Keratinocyte (primary cell): ENCODE measurements around the gene REV1. TPM values are rescaled to one million over a fixed set of nuclear protein-coding genes. Genes with fewer than 3 reads are reported as not detected.

Experiments
- DNase-seq: peaks from one replicate; pipeline ENCODE4 v3.0.0-alpha.2; 2011; ENCODE audit warnings: low read depth, missing footprints, low spot score
- FAIRE-seq: peaks from 2 replicates; lab custom pipeline; 2011; peaks lifted over from hg19 to GRCh38; lab: Jason Lieb, UNC
- H2AFZ ChIP-seq: 2 replicates; pipeline ENCODE4 v1.6.0; 2012; ENCODE audit warnings: low read length, control low read depth, inconsistent platforms; ENCODE audit not compliant: control insufficient read depth
- H3K27ac ChIP-seq: 2 replicates; pipeline ENCODE4 v1.5.1; 2011; ENCODE audit warnings: low read length; ENCODE audit not compliant: control insufficient read depth, insufficient read depth
- H3K27me3 ChIP-seq: 3 replicates; pipeline ENCODE4 v1.6.0; 2011; ENCODE audit warnings: low read length; ENCODE audit not compliant: control insufficient read depth, insufficient read depth; ENCODE audit errors: extremely low read depth
- H3K36me3 ChIP-seq, 2 experiments: 2 replicates in 1 of 2; 3 replicates in 1 of 2; pipeline ENCODE4 v1.5.1; 2011; ENCODE audit warnings: low read length in 2 of 2, mild to moderate bottlenecking in 1 of 2; ENCODE audit not compliant: control insufficient read depth in 2 of 2, insufficient read depth in 2 of 2; ENCODE audit errors: extremely low read depth in 1 of 2
- H3K4me1 ChIP-seq: 3 replicates; pipeline ENCODE4 v1.5.1; 2011; ENCODE audit warnings: low read length; ENCODE audit not compliant: control insufficient read depth, insufficient read depth; ENCODE audit errors: extremely low read depth
- H3K4me2 ChIP-seq: 3 replicates; pipeline ENCODE4 v1.6.0; 2011; ENCODE audit warnings: low read depth, low read length; ENCODE audit not compliant: control insufficient read depth, insufficient read depth; ENCODE audit errors: extremely low read depth
- H3K4me3 ChIP-seq, 3 experiments: fragments of 200-600 bp in 1 of 3; sonication (generic) in 1 of 3; 2 replicates in 2 of 3; 3 replicates in 1 of 3; pipeline ENCODE4 v1.5.1; 2011 to 2016; ENCODE audit warnings: low read length in 3 of 3, mild to moderate bottlenecking in 3 of 3, control low read depth in 2 of 3, inconsistent platforms in 1 of 3, low read depth in 1 of 3, mixed read lengths in 1 of 3, mixed run types in 1 of 3, moderate library complexity in 1 of 3; ENCODE audit not compliant: control insufficient read depth in 2 of 3, insufficient read depth in 2 of 3; ENCODE audit errors: extremely low read depth in 1 of 3
- H3K79me2 ChIP-seq: 2 replicates; pipeline ENCODE4 v1.6.0; 2012; ENCODE audit warnings: low read length; ENCODE audit not compliant: control insufficient read depth, insufficient read depth
- H3K9ac ChIP-seq: 3 replicates; pipeline ENCODE4 v1.6.0; 2011; ENCODE audit warnings: low read length; ENCODE audit not compliant: control insufficient read depth, insufficient read depth; ENCODE audit errors: extremely low read depth
- H3K9me1 ChIP-seq: 3 replicates; pipeline ENCODE4 v1.6.0; 2011; ENCODE audit warnings: low read length; ENCODE audit not compliant: control insufficient read depth, insufficient read depth; ENCODE audit errors: extremely low read depth
- H3K9me3 ChIP-seq: 2 replicates; pipeline ENCODE4 v1.5.1; 2012; ENCODE audit warnings: low read depth, low read length; ENCODE audit not compliant: control insufficient read depth
- H4K20me1 ChIP-seq: 3 replicates; pipeline ENCODE4 v1.6.0; 2011; ENCODE audit warnings: low read length; ENCODE audit not compliant: control insufficient read depth, insufficient read depth; ENCODE audit errors: extremely low read depth
- CTCF ChIP-seq, 3 experiments: IDR thresholded peaks in 1 of 3; conservative IDR thresholded peaks in 1 of 3; optimal IDR thresholded peaks in 1 of 3; 2 replicates in 2 of 3; 3 replicates in 1 of 3; pipeline versions ENCODE3 to v1.5.1; 2011; ENCODE audit warnings: low read length in 3 of 3, mild to moderate bottlenecking in 3 of 3, moderate library complexity in 2 of 3, control low read depth in 1 of 3, inconsistent platforms in 1 of 3; ENCODE audit not compliant: insufficient read depth in 2 of 3; ENCODE audit errors: extremely low read depth in 1 of 3
- EZH2 ChIP-seq: IDR thresholded peaks from one replicate; pipeline ENCODE4 v1.6.1; 2012; ENCODE audit warnings: inconsistent platforms, mild to moderate bottlenecking, low read length, moderate library complexity
- dilution Hi-C: fragments of 300-500 bp; cut with MboI; formaldehyde crosslinking; loops from one replicate; pipeline ENCODE4 v1.7.0; 2020; ENCODE audit warnings: low sequenced_read_pairs; ENCODE audit not compliant: extremely low pct_ligation_motif_present
- polyA plus RNA-seq, 5 experiments: library from polyadenylated mRNA; depleted of rRNA in 3 of 5; stranded (reverse) in 3 of 5; stranded (forward) in 1 of 5; unstranded in 1 of 5; fragments of >200 nt; gene quantifications; 1 replicate in 1 of 5; 2 replicates in 3 of 5; 3 replicates in 1 of 5; pipeline versions ENCODE4 v1.2.1 to v1.2.3, GENCODE V29; 2011 to 2012; ENCODE audit warnings: missing spikeins in 2 of 5, low read depth in 1 of 5, low replicate concordance in 1 of 5

REV1 gene
- polyA plus RNA-seq, 1 donor (not counting 4 experiments of a cell fraction or from before 2014, with no cell fraction given), result 56.4 TPM

GRCh38 chr2:99406137-99406536, 83.7 kb downstream of the REV1 start:
- no peak overlapping the region for H3K4me3 ChIP-seq
- TF ChIP-seq EZH2 (no peak), CTCF (optimal IDR thresholded peaks at IDR 0.05 in 1 of 3, IDR thresholded peaks at IDR 0.05 in 1 of 3, conservative IDR thresholded peaks at IDR 0.05 in 1 of 3; ENCODE audit: extremely low read depth in 1 of 3, insufficient read depth in 2 of 3, low read length in 3 of 3) (no peak)
- H3K9me3 ChIP-seq, result no peaks in the 10 kb centered on the region
- H3K36me3 ChIP-seq, result peaks cover 32 to 43% of the 10 kb centered on the region in 2 experiments
- H3K27me3 ChIP-seq, result no peaks in the 10 kb centered on the region
- no peaks in the 10 kb centered on the region for H3K9me1 ChIP-seq
- H3K79me2 ChIP-seq, result no peaks in the 10 kb centered on the region
- DNase-seq (no peak), FAIRE-seq (no peak)
- no peak overlapping the region for H3K4me2 ChIP-seq
- H3K27ac ChIP-seq, result no peak overlapping the region
- dilution Hi-C loops, result no loop called here
- peaks cover 3% of the 10 kb centered on the region for H3K4me1 ChIP-seq
- no peak overlapping the region for H2AFZ ChIP-seq
- H4K20me1 ChIP-seq, result no peaks in the 10 kb centered on the region
- no peak overlapping the region for H3K9ac ChIP-seq

GRCh38 chr2:99404797-99405669, 84.8 kb downstream of the REV1 start:
- Histone ChIP-seq H3K9ac (no peak overlapping the region), H3K9me1 (no peaks in the 10 kb centered on the region), H2AFZ (no peak overlapping the region), H3K4me2 (no peak overlapping the region), H4K20me1 (no peaks in the 10 kb centered on the region), H3K27me3 (no peaks in the 10 kb centered on the region), H3K4me3 (no peak overlapping the region), H3K9me3 (no peaks in the 10 kb centered on the region), H3K36me3 (peaks cover 30 to 49% of the 10 kb centered on the region in 2 experiments), H3K27ac (no peak overlapping the region), H3K79me2 (no peaks in the 10 kb centered on the region), H3K4me1 (peaks cover 3% of the 10 kb centered on the region)
- TF ChIP-seq CTCF (optimal IDR thresholded peaks at IDR 0.05 in 1 of 3, IDR thresholded peaks at IDR 0.05 in 1 of 3, conservative IDR thresholded peaks at IDR 0.05 in 1 of 3; ENCODE audit: extremely low read depth in 1 of 3, insufficient read depth in 2 of 3, low read length in 3 of 3), result no peak
- FAIRE-seq, result no peak
- dilution Hi-C loops, result no loop called here
- DNase-seq, result no peak
